GM12878 (cell line): Measurements from ENCODE around the gene ABCG2. TPM values are rescaled to one million over a fixed set of nuclear protein-coding genes. Genes with fewer than 3 reads are reported as not detected.

Experiments
- E2F4 ChIP-seq: IDR thresholded peaks from 2 replicates; pipeline ENCODE4 v1.6.1; 2012; ENCODE audit warnings: low read depth, low read length, improper control_type of control experiment
- NR2C1 ChIP-seq: fragments of 450-650 bp; IDR thresholded peaks from 2 replicates; pipeline ENCODE4 v1.6.1; 2017; ENCODE audit warnings: antibody characterized with exemption, mild to moderate bottlenecking, moderate library complexity
- RB1 ChIP-seq: fragments of 450-650 bp; formaldehyde crosslinking; IDR thresholded peaks from 2 replicates; pipeline ENCODE4 v1.6.1; 2017; ENCODE audit warnings: mild to moderate bottlenecking, borderline replicate concordance
- SMARCA5 ChIP-seq: fragments of 450-650 bp; IDR thresholded peaks from 2 replicates; pipeline ENCODE4 v1.6.1; 2017; ENCODE audit warnings: mild to moderate bottlenecking
- TCF12 ChIP-seq: IDR thresholded peaks from 2 replicates; pipeline ENCODE4 v1.6.1; 2011; ENCODE audit warnings: low read depth, mild to moderate bottlenecking, low read length
- ZNF217 ChIP-seq: fragments of 450-650 bp; IDR thresholded peaks from 2 replicates; pipeline ENCODE4 v1.6.1; 2017; ENCODE audit warnings: antibody characterized with exemption, mild to moderate bottlenecking
- ZZZ3 ChIP-seq: IDR thresholded peaks from 2 replicates; pipeline ENCODE4 v1.6.1; 2011; ENCODE audit warnings: low read depth; ENCODE audit not compliant: control insufficient read depth, insufficient read length
- polyA plus RNA-seq, 11 experiments: library from polyadenylated mRNA; depleted of rRNA in 4 of 11; unstranded in 6 of 11; stranded (reverse) in 5 of 11; fragments of >200 nt; fragmentation: Nextera tagmentation in 4 of 11; fragmentation: Illumina TruSeq in 1 of 11; extraction: Ambion mirVana in 4 of 11; extraction: Trizol in 1 of 11; gene quantifications; 1 replicate in 1 of 11; 2 replicates in 10 of 11; pipeline versions ENCODE4 v1.2.1 to v1.2.3, GENCODE V29; 2011 to 2016; ENCODE audit warnings: inconsistent platforms in 2 of 11, missing spikeins in 2 of 11, low read depth in 1 of 11
- total RNA-seq, 4 experiments: library from RNA; depleted of rRNA in 3 of 4; stranded (reverse); fragments of >200 nt in 3 of 4; fragmentation: Illumina TruSeq in 1 of 4; extraction: Trizol in 1 of 4; gene quantifications; 2 replicates each; pipeline versions ENCODE4 v1.2.1 to v1.2.3, GENCODE V29; 2013 to 2021
- TF ChIP-seq, protein P1 (sequence below): fragments of 450-650 bp; IDR thresholded peaks from 2 replicates; pipeline ENCODE4 v1.6.1; 2017; ENCODE audit warnings: low read depth, mild to moderate bottlenecking, moderate library complexity
- TF ChIP-seq, protein P2 (sequence below): IDR thresholded peaks from 2 replicates; pipeline ENCODE4 v1.6.1; 2011; ENCODE audit warnings: mild to moderate bottlenecking, low read depth, low read length, moderate library complexity; ENCODE audit not compliant: insufficient replicate concordance

ABCG2 gene
- total and polyA plus RNA-seq, 10 of the 15 experiments (the other 5 are each of a cell fraction or from before 2014, with no cell fraction given), result 0.03 to 0.06 (median 0.04) TPM; not detected in 7

- TF ChIP-seq E2F4 (no peak), NR2C1 (no peak), ZNF217 (no peak), RB1 (no peak), TCF12 (no peak), SMARCA5 (no peak), ZZZ3 (no peak)
- TF ChIP-seq, protein P1, sequence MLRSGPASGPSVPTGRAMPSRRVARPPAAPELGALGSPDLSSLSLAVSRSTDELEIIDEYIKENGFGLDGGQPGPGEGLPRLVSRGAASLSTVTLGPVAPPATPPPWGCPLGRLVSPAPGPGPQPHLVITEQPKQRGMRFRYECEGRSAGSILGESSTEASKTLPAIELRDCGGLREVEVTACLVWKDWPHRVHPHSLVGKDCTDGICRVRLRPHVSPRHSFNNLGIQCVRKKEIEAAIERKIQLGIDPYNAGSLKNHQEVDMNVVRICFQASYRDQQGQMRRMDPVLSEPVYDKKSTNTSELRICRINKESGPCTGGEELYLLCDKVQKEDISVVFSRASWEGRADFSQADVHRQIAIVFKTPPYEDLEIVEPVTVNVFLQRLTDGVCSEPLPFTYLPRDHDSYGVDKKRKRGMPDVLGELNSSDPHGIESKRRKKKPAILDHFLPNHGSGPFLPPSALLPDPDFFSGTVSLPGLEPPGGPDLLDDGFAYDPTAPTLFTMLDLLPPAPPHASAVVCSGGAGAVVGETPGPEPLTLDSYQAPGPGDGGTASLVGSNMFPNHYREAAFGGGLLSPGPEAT, result no peak
- TF ChIP-seq, protein P2, sequence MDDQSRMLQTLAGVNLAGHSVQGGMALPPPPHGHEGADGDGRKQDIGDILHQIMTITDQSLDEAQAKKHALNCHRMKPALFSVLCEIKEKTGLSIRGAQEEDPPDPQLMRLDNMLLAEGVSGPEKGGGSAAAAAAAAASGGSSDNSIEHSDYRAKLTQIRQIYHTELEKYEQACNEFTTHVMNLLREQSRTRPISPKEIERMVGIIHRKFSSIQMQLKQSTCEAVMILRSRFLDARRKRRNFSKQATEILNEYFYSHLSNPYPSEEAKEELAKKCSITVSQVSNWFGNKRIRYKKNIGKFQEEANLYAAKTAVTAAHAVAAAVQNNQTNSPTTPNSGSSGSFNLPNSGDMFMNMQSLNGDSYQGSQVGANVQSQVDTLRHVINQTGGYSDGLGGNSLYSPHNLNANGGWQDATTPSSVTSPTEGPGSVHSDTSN, result no peak
Measured at GRCh38 chr4:88104902-88105610, 53.4 kb downstream of the ABCG2 start (continued).
